Stimulated activated CD8-positive, alpha-beta memory T cell treated with anti-CD3 and anti-CD28 coated beads, Interleukin-2, amount 100 ng/mL, for 48 hours (primary cell): ENCODE results near the gene SHROOM3.
A peak's percentile ranks its signal among the peaks of the same experiment; 100 is the strongest.

Experiments used
- DNase-seq, 2 donors: peaks; one replicate each; pipeline ENCODE4 v3.0.0-alpha.2; 2020; ENCODE audit warnings: low read depth in 2 of 2

The SHROOM3 gene

GRCh38 chr4:76569225-76569624 lies 134.2 kb downstream of the SHROOM3 start:
- no peak for DNase-seq

- DNase-seq = no peak
Measured at GRCh38 chr4:76569706-76570105, 134.7 kb downstream of the SHROOM3 start.

GRCh38 chr4:76570141-76570973 lies 135.3 kb downstream of the SHROOM3 start:
- DNase-seq = no peak

GRCh38 chr4:76571274-76571673 lies 136.2 kb downstream of the SHROOM3 start:
- DNase-seq = no peak

- no peak for DNase-seq
Measured at GRCh38 chr4:76572224-76572623, 137.2 kb downstream of the SHROOM3 start.

GRCh38 chr4:76576824-76577223 lies 141.8 kb downstream of the SHROOM3 start:
- no peak for DNase-seq

- no peak for DNase-seq
Measured at GRCh38 chr4:76578002-76578560, 143.1 kb downstream of the SHROOM3 start.

- no peak for DNase-seq
Measured at GRCh38 chr4:76579596-76580375, 144.8 kb downstream of the SHROOM3 start.

GRCh38 chr4:76581077-76581962 lies 146.3 kb downstream of the SHROOM3 start:
- no peak for DNase-seq

GRCh38 chr4:76582074-76582816 lies 147.2 kb downstream of the SHROOM3 start:
- DNase-seq = no peak

GRCh38 chr4:76582817-76583087 lies 147.7 kb downstream of the SHROOM3 start:
- no peak for DNase-seq

- DNase-seq = no peak
Measured at GRCh38 chr4:76584241-76585152, 149.5 kb downstream of the SHROOM3 start.

GRCh38 chr4:76585272-76585671 lies 150.2 kb downstream of the SHROOM3 start:
- DNase-seq = no peak

- peak; percentile 1 to 23 for DNase-seq
Measured at GRCh38 chr4:76585897-76586360, 150.9 kb downstream of the SHROOM3 start.

- DNase-seq = no peak
Measured at GRCh38 chr4:76588274-76588673, 153.2 kb downstream of the SHROOM3 start.

- no peak for DNase-seq
Measured at GRCh38 chr4:76589402-76589801, 154.4 kb downstream of the SHROOM3 start.

GRCh38 chr4:76589872-76590797 lies 155.1 kb downstream of the SHROOM3 start:
- DNase-seq = no peak

- DNase-seq = no peak
Measured at GRCh38 chr4:76590798-76591281, 155.8 kb downstream of the SHROOM3 start.

GRCh38 chr4:76591992-76592391 lies 157.0 kb downstream of the SHROOM3 start:
- no peak for DNase-seq
